ENCODE data around the gene SARNP.
"Not testable (repeated sequence)": the region's sequence is repeated elsewhere in the genome, so short reads cannot be mapped to it uniquely, and the experiment has no call there.

The SARNP gene

DNA sequence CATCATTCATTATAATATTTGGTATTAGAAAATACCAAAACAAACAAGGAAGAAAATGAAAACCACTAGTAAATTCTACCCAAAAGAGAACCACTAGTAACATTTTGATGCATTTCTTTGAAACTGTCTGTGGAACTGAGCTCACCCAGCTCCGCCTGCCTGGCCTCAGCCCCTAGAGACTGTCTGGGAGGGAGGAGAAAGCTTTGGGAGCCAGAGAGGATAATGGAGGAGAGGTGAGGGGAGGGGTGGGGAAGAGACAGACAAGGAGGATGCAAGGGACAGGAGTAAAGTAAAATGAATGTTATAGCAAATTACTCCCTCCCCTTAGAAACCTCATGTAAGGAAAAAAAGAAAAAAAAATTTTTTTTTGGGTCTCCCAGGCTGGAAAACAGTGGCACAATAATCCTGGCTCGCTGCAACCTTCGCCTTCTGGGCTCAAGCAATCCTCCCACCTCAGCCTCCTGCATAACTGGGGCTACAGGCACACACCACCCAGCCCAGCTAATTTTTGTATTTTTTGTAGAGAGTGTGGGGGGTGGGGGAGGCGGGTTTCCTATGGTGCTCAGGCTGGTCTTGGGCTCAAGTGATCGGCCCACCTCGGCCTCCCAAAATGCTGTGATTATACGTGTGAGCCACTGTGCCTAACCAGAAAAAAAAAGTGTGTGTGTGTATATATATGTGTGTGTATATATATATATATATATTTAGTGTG lies 28.4 kb upstream of the SARNP start:
- in situ Hi-C loops (cut with MboI; ENCODE audit: low sequenced_read_pairs): no loop called here
- Histone ChIP-seq H3K4me3 (no peak overlapping the region), H3K9me3 (no peaks in the 10 kb centered on the region), H3K27me3 (ENCODE audit: low read depth) (peaks cover 12% of the 10 kb centered on the region; the same call in 1 of the 2 replicates), H3K36me3 (replicated peaks) (no peaks in the 10 kb centered on the region), H3K4me1 (no peaks in the 10 kb centered on the region)
- DNase-seq (ENCODE audit: low spot score in 2 of 2): no peak

DNA sequence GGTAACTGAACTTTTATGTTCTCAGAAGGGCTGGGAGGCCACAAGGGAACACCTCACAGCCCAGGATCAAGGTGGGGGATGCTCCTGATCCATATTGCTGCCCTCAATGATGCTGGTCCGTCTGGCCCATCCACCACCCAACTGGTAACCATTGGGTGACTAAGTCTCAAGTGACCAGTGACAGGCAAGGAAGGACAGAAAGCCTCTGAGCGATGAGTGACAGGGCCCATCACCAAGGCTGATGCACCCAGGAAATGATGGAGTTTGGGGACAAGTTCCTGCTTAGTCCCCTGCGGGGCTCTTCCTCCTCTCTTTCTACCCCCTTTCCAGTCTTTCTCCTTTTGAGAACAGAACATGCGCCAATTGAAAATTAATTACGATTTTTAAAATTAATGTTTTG lies 27.8 kb upstream of the SARNP start:
- Histone ChIP-seq H3K36me3 (replicated peaks) (no peaks in the 10 kb centered on the region), H3K4me1 (no peaks in the 10 kb centered on the region), H3K27me3 (ENCODE audit: low read depth) (peaks cover 12% of the 10 kb centered on the region; the same call in 1 of the 2 replicates), H3K4me3 (no peak overlapping the region), H3K9me3 (no peaks in the 10 kb centered on the region)
- in situ Hi-C loops (cut with MboI; ENCODE audit: low sequenced_read_pairs): no loop called here
- no peak for DNase-seq (ENCODE audit: low spot score in 2 of 2)

DNA sequence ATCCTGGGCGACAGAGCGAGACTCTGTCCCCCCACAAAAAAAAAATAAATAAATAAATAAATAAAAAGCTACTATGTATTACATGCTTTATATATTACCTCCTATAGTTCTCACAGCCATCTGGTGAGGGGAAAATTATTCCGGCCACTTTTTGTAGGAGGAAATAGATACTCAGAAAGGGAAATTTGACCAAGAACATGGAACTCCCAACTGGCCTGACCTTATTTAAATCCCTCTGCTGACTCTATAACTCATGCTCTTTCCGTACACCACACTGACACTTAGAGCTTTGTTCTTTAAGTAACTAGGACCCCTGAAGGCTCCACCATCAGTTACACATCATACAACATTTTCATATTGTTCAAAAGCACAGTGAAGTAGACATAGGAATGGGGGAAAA lies 27.4 kb upstream of the SARNP start:
- Histone ChIP-seq H3K36me3 (replicated peaks) (no peaks in the 10 kb centered on the region), H3K4me1 (no peaks in the 10 kb centered on the region), H3K27me3 (ENCODE audit: low read depth) (peaks cover 10% of the 10 kb centered on the region; the same call in 1 of the 2 replicates), H3K4me3 (no peak overlapping the region), H3K9me3 (no peaks in the 10 kb centered on the region)
- in situ Hi-C loops (cut with MboI; ENCODE audit: low sequenced_read_pairs): no loop called here
- DNase-seq (ENCODE audit: low spot score in 2 of 2): no peak

DNA sequence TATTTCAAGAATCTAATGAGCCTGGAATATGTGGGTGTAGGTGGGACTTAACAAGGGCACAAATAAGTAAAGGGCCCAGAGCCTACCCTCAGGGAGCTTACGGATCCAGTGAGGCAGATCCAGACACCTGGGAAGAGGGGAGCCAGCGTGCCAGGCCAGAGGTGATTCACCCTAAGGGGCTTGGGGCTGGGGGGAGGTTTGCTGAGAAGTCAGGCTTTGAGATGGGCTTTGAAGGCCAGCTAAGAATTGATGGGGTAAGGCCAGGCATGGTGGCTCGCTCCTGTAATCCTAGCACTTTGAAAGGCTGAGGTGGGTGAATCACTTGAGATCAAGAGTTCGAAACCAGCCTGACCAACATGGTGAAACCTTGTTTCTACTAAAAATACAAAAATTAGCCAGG lies 25.9 kb upstream of the SARNP start:
- no peaks in the 10 kb centered on the region for H3K4me1 ChIP-seq
- no peak for DNase-seq (ENCODE audit: low spot score in 2 of 2)
- H3K27me3 ChIP-seq (ENCODE audit: low read depth): peaks cover 7% of the 10 kb centered on the region; the same call in 1 of the 2 replicates
- no peaks in the 10 kb centered on the region for H3K9me3 ChIP-seq
- H3K4me3 ChIP-seq: no peak overlapping the region
- in situ Hi-C loops (cut with MboI; ENCODE audit: low sequenced_read_pairs): no loop called here
- H3K36me3 ChIP-seq (replicated peaks): no peaks in the 10 kb centered on the region

DNA sequence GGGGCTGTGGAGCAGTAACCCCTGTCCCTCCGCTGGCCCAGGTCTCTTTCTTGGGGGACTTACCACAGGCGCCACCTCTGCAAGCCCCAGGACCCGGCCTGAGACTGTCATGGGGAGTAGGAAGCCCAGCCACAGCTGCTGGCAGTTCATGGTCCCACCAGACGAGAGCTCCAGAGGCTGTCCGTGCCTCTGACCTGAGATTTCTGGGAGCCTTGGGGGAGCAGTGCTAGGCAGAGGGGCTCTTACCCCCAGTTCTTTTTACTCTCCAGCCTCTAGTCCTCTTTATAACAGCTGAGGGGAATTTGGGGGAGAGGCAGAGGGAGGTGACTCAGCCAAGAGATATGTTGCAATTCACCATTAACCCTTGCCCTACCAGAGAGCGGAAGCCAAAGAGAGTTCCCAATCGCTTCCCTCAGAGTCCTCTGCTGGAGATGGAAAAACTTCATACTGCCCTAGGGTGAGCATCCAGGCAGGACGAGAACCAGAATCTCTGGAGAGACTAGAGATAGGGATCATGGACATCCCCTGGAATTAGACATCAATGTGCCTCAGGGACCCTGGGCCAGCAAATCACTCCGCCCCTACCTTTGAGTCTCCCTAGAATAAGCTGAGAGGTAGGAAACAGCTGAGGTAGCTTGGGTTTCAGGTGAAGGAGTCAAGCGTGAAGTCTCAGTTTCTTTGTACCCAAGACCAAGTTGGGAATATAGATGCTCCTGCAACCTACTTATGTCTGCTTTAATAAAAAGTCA lies 25.3 kb upstream of the SARNP start, which contains the start of gene MMP19:
TSS of gene MMP19 (minus strand) at position 256 of the 749 bp plus-strand sequence. CDS start at position 150, 106 bp downstream.
- Histone ChIP-seq H3K27me3 (ENCODE audit: low read depth) (peaks cover 7% of the 10 kb centered on the region; the same call in 1 of the 2 replicates), H3K9me3 (no peaks in the 10 kb centered on the region), H3K4me1 (no peaks in the 10 kb centered on the region), H3K36me3 (replicated peaks) (no peaks in the 10 kb centered on the region), H3K4me3 (no peak within 1 kb of the TSS)
- no peak for DNase-seq (ENCODE audit: low spot score in 2 of 2)
- in situ Hi-C loops (cut with MboI; ENCODE audit: low sequenced_read_pairs): no loop called here

DNA sequence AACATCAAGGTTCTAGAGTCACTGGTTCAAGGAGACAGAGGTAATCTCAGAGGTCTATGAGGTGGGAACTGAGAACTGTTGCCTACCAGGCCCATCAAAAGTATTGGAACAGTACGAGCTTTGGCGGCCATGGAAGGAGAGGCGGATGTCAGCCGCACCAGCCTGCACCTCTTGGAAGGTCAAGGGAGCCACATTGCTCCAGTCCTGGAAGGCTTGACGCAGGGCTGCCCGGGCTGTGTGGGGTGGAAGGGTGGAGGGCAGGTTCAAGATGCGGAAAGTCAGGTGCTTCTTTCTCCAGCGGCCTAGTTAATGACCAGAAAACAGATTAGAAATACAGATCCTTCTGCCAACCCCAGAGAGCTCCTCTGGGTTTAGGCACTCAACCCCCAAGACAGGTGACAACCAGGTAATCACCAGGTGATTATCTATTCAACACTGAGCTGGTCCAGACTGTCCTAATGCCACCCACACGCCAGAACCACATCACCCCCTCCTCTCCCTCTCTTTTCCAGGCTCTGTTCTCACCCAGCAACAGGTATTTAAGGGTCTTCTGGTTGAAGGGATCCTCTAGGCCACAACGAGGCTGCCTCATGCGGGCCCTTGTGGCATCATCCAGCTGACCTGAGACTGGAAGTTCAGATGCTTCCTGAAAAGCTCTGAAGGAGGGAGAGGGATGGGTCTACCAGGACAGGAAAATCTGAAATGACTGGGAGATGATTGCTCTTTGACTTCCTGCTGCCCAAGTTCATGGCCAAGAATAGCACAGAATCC lies 23.2 kb upstream of the SARNP start:
- Histone ChIP-seq H3K9me3 (no peaks in the 10 kb centered on the region), H3K4me1 (no peaks in the 10 kb centered on the region), H3K27me3 (ENCODE audit: low read depth) (no peaks in the 10 kb centered on the region), H3K36me3 (replicated peaks) (no peaks in the 10 kb centered on the region), H3K4me3 (no peak overlapping the region)
- in situ Hi-C loops (cut with MboI; ENCODE audit: low sequenced_read_pairs): no loop called here
- no peak for DNase-seq (ENCODE audit: low spot score in 2 of 2)

DNA sequence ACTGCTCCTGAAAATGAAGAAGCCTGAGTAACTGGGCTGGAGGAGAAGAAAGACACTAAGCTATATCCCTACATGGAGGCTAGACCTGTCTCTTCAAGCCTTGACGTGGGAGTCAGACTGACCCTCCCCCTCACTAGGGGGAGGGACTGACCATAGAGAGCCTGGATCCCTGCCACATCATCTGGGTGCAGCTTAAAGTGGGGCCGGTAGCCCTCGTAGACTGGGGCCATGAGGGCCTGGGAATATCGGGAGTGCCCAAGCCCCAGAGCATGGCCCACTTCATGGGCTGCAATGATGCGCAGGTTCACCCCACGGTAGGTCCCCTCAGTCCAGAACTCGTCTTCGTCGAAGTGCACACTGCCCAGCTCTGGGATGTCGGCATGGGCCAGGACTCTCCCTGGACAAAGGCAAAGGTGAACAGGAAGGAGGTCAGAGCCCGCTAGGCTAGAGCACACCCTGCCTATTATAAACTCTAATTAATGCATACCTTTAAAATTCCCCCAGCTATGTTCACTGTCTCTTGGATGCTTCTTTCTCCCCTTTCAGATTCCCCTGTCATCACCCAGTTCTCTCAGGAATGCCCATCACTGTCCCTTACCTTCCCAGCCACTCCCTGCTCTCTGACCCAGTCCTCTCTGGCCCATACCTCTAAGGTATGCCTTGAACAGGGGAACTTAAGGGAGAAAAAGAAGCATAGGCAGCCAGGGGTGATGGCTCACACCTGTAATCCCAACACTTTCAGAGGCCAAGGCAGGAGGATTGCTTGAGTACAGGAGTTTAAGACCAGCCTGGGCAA lies 22.0 kb upstream of the SARNP start:
- H3K4me1 ChIP-seq: no peaks in the 10 kb centered on the region
- H3K36me3 ChIP-seq (replicated peaks): no peaks in the 10 kb centered on the region
- no peak for DNase-seq (ENCODE audit: low spot score in 2 of 2)
- H3K4me3 ChIP-seq: no peak overlapping the region
- no peaks in the 10 kb centered on the region for H3K27me3 ChIP-seq (ENCODE audit: low read depth)
- in situ Hi-C loops (cut with MboI; ENCODE audit: low sequenced_read_pairs): no loop called here
- H3K9me3 ChIP-seq: no peaks in the 10 kb centered on the region

DNA sequence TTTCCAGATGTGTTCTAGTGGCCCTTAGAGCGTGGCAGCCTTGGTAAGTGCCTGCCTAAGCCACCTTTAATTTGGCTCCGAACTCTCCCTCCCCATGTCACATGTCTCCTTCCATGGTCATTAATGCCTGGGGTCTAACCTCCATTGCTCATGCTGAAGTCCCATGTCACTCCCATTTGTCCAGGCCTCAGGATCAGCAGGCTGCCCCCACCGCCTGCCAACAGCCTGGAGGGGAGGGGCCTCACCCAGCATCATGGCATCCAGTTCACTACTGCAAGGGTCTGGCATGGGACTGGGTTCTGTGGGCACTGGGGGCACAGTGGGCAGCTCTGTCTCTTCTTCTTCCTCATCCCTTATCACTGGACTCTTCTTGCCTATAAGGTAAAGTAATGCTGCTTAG lies 20.8 kb upstream of the SARNP start:
- Histone ChIP-seq H3K36me3 (replicated peaks) (no peaks in the 10 kb centered on the region), H3K4me1 (no peaks in the 10 kb centered on the region), H3K27me3 (ENCODE audit: low read depth) (no peaks in the 10 kb centered on the region), H3K4me3 (no peak overlapping the region), H3K9me3 (no peaks in the 10 kb centered on the region)
- in situ Hi-C loops (cut with MboI; ENCODE audit: low sequenced_read_pairs): no loop called here
- no peak for DNase-seq (ENCODE audit: low spot score in 2 of 2)

DNA sequence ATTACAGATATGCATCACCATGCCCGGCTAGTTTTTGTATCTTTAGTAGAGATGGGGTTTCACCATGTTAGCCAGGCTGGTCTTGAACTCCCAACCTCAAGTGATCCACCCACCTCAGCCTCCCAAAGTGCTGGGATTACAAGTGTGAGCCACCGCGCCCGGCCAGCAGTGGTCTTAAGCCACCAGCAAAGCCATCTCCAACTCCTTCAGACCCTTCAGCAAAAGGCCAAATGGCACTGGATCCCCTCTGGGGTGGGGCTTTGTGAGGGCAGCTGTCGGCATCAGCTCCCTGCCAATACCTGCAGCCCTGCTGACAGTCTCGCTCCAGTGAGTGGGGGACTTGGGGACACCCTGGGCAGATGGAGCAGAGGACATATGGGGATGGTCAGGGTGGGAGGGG lies 16.9 kb upstream of the SARNP start:
- in situ Hi-C loops (cut with MboI; ENCODE audit: low sequenced_read_pairs); DNase-seq (ENCODE audit: low spot score in 2 of 2); H3K4me3 ChIP-seq; H3K36me3 ChIP-seq (replicated peaks); H3K9me3 ChIP-seq; H3K27me3 ChIP-seq (ENCODE audit: low read depth); H3K4me1 ChIP-seq: not testable (repeated sequence)

DNA sequence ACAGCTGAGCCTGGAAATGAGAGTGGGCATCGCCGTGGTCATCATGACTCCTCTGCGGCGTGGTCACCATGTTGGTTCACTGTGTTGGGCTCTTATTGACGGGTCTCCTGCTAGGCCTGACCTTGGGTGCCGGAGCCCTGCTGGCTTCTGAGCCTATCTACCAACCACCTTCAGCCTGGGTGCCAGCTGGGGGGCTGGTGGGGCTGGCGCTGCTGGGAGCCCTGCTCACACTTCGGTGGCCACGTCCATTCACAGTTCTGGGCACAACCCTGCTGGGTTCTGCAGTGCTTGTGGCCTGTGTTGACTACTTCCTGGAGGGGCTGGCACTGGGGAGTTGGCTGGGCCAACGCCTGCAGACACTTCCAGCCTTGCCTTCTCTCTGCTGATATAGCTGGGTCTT lies 15.5 kb upstream of the SARNP start:
- Histone ChIP-seq H3K4me1 (peaks cover 13% of the 10 kb centered on the region), H3K9me3 (no peaks in the 10 kb centered on the region)
- DNase-seq (ENCODE audit: low spot score in 2 of 2): no peak

DNA sequence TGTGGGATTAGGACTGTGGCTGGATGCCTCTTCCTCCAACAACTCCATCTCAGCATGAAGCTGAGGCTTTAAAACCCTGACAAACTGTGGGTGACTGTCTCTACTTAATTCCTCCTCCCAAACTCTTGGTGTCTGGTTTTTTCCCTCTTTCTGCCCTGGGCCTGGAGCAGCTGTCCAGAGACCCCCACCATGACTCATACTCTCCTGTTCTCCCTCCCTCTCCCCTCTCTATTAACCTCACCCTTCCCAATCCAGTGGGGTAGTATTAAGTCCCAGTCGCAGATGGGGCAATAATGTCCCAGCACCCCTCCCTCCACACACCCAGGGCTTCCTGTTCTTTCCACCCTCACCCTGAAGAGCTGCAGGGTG lies 13.9 kb upstream of the SARNP start:
- DNase-seq (ENCODE audit: low spot score in 2 of 2): no peak
- H3K27me3 ChIP-seq (ENCODE audit: low read depth): no peaks in the 10 kb centered on the region
- H3K36me3 ChIP-seq (replicated peaks): peaks cover 2% of the 10 kb centered on the region; the same call in 1 of the 2 replicates
- no peaks in the 10 kb centered on the region for H3K9me3 ChIP-seq
- no peak overlapping the region for H3K4me3 ChIP-seq
- in situ Hi-C loops (cut with MboI; ENCODE audit: low sequenced_read_pairs): no loop called here
- H3K4me1 ChIP-seq: peaks cover 19% of the 10 kb centered on the region

More for the DNA sequence above, 15.5 kb upstream of the SARNP start:
- H3K36me3 ChIP-seq (replicated peaks): no peaks in the 10 kb centered on the region; the same call in 1 of the 2 replicates
- in situ Hi-C loops (cut with MboI; ENCODE audit: low sequenced_read_pairs): no loop called here
- H3K27me3 ChIP-seq (ENCODE audit: low read depth): no peaks in the 10 kb centered on the region
- H3K4me3 ChIP-seq: no peak overlapping the region

DNA sequence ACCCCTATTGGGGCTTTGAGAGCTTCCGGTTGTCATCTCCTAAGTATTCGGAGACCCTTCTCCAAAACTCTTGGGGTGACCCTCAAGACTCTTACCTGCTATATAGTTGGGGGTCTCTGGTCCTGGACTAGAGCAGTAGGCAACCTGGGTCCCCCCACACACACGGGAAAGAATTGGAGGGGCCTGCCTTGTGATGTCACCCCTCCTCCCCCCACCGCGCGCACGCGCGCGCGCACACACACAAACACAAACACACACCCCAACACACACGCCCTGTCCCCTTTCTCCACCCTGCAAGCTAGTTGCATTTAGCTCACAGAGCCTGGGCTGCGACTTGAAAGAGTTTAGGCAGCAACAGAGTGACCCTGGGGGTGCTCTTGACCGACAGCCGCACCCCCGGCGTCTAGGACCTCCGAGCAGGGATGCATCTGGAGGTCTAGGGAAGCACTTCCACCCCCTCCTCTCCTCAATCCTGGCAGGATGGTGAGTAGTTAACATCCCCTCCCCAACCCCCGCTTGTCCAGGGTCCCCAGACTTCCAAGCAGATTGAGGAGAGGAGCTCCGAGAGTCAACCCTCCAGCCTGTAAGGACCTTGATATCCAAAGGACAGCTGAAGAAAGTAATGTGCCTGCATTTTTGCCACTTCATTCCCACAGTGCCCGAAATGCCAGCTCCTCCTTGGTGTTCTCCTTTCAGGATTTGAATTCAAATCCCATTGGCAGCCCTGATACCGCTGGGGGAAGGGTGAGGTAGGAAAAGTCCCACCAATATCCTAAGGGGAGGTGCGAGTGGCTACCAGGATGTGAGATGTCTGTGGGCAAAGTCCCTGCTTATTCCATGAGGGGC lies 13.3 kb upstream of the SARNP start:
- peaks cover 4% of the 10 kb centered on the region for H3K36me3 ChIP-seq (replicated peaks)
- peaks cover 21% of the 10 kb centered on the region for H3K4me1 ChIP-seq
- no peaks in the 10 kb centered on the region for H3K27me3 ChIP-seq (ENCODE audit: low read depth)
- in situ Hi-C loops (cut with MboI; ENCODE audit: low sequenced_read_pairs): no loop called here
- peak; percentile 38 to 73 for DNase-seq (ENCODE audit: low spot score in 2 of 2)
- H3K4me3 ChIP-seq: peak overlapping the region; percentile 79
- H3K9me3 ChIP-seq: no peaks in the 10 kb centered on the region
